ENCODE data around the gene TLE6.
"Not testable (repeated sequence)": the region's sequence is repeated elsewhere in the genome, so short reads cannot be mapped to it uniquely, and the experiment has no call there.

Gene TLE6

DNA sequence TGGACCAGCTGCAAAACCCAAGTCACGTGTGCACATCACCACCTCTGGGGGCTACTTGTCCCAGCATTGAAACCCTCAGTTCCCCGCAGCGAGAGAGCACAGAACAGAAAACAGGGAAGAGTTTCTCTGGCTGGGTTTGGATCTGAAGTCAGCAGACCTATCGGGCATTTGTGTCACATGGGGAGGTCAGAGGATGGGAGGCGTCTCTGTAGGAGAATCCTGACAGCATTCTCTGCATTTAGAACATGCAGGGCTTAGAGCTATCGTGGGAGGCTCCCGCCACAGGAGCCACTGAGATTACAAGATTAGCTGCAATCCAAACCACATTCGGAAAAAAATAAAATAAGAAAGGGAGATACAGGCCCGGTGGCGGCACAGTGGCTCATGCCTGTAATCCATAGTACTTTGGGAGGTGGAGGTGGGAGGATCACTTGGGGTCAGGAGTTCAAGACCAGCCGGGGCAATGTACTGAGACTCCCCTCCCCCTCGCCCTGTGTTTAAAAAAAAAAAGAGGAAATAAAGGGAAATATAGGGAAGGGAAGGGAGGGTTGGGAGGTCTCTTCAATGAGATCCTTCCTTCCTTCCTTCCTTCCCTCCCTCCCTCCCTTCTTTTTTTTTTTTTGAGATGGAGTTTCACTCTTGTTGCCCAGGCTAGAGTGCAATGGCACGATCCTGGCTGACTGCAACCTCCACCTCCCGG, 2.9 kb upstream of the TLE6 start:
- no peak for DNase-seq (ENCODE audit: low read depth, low spot score)

DNA sequence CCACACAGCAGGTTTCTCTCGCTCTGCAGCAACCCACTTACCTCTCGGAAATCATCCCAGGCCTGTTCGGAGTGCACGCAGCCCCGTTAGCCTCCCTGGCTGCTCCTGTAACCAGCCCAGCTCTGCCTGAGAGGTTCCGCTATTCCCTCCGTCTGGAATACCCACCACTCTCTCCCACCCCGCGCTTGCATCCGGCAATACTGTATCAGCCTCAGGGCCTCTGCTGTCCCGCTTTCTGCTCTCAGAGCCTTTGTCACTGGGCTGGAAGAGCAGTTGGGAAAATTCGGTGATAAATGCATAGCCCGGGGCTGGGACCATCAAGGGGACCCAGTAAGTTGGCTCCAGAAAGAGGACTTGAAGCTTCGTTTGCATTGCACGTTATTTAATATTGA, 759 bp upstream of the TLE6 start:
- peak; percentile 87 for DNase-seq (ENCODE audit: low read depth, low spot score)

DNA sequence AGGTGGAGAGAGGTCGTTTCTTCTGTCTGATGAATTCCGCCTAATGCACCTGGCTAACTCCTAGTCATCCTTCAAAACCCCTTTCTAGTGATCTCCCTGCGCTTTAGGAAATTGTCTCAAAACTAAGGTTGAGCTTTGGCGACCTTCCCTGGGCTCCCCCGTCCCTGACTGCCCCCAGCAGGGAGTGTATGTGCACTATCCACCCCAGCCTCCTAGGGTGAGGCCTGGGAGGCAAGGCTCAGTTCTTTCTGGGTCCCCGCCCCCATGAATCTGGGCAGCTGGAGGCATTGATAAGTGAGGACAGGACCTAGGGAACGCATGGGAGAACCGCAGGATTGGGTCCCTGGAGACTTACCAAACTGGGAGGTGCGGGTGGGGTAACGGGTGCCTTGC, 378 bp downstream of the TLE6 start:
- no peak for DNase-seq (ENCODE audit: low read depth, low spot score)

DNA sequence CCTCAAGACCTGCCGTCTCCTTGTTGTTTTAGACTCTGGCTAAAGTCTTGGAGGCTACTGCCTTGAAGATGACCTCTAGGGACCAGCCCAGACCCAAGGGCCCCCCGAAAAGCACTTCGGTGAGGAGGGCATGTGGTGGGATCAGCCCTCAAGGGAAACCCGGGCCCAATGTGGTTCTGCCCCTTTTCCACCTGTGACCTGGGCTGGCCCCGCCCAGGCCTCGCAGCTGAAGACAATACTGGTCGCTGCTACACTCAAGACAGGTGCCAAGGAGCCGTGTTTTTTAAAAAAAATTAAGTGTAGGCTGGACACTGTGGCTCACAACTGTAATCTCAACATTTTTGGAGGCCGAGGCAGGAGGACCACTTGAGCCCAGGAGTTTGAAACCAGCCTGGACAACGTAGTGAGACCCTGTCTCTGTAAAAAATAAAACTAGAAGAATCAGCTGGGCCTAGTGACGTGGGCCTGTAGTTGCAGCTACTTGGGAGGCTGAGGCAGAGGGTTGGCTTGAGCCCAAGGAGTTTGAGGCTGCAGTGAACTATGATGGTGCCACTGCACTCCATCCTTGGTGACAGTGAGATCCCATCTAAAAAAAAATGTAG, 903 bp downstream of the TLE6 start:
- no peak for DNase-seq (ENCODE audit: low read depth, low spot score)

DNA sequence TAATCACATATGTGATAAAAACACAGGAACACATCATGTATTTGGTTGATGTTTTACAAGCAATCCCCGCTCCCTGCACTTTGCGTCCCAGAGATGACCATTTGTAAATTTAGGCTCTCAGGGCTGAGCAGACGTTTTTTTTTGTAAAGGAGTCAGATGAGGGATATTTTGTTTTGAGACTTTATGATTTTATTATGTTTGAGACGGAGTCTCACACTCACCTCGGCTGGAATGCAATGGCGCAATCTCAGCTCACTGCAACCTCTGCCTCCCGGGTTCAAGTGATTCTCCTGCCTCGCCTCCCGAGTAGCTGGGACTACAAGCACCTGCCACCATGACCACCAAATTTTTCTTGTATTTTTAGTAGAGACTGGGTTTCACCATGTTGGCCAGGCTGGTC, 1.4 kb downstream of the TLE6 start:
- DNase-seq (ENCODE audit: low read depth, low spot score) = no peak

DNA sequence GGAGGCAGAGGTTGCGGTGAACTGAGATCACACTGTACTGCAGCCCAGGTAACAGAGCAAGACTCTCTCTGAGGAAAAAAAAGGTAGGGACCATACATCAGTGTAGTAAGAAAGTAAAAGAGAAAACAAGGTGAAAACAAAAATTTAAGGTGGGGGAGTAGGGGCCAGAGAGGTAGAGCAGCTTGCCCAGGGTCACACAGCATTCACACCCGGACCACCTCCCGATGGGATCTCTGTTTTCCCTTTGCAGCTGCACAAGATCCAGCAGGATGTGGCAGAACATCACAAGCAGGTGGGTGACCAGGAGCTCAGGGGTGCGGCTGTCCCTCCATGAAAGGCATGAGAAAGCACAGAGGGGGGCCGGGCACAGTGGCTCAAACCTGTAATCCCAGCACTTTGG, 4.5 kb downstream of the TLE6 start:
- DNase-seq (ENCODE audit: low read depth, low spot score) = no peak

DNA sequence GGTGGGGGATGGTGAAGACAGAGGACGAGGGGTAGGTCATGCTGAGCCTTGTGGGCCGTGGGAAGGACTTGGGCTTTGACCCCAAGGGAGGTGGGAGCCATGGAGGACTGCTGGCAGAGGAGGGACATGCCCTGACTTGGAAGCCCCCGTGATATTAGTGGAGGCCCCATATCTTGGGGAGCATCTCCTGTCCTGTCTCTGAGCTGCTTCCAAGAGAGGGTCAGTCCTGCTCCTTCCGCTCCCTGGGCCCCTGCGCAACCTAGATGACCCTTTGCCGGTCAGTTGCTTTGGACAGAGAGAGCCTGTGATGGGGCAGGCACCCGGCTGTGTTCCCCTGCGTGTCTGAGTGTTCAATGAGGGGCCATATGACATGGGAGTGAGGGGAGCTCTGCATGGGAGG, 5.2 kb downstream of the TLE6 start:
- DNase-seq (ENCODE audit: low read depth, low spot score) = no peak

DNA sequence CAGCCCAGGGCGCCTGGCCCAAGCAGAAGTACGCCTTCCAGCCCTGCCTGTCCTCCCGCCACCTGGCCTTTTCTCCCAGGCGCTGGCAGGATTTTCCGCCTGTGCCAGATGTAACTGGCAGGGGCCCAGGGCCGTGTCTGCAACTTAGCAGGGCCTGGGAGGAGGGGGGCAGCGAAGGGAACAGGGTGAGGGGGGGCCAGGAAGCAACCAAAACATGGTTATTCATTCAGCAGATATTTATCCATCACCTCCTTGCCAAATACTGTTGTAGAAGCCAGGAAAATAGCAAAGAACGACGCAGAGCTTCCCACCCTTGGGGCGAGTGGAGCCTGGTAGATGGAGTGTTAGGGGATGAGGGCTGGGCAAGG, 5.6 kb downstream of the TLE6 start:
- no peak for DNase-seq (ENCODE audit: low read depth, low spot score)

DNA sequence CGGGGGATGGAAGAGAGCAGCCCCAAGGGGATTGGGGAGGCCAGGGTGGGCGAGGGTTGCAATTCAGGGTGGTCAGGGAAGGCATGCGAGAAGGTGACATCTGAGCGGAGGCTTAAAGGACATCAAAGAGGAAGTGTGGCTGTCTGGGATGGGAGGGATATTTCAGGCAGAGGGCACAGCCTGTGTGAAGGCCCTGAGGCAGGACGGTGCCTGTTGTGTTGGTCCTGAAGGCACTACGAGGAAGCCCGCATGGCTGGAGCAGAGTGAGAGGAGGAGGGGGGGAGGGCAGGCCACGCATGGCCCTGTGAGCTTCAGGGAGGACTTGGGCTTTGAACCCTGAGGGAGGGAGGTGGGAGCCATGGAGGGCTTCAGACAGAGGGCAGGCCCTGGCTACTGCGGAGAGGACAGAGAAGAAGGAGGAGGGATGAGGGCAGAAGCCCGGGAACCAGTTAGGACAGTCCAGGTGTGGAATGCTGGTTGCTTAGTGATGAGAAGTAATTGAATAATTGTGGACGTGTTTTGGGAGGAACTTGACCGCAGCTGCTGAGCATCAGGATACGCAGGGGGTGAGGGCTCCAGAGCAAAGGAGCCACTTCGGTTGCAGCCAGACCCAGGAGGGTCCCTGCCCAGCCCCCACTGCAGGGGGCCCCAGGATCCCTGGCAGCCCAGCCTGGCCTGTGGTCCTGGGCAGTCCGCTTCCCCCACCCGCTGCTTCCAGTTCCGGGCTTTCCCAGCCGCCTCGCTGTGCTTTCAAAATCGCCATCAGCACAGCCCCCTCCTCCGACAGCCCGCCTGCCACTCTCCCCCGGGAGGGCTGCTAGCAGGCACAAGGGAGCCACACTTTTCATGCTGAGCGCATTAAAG, 6.2 kb downstream of the TLE6 start:
- peak; percentile 90 for DNase-seq (ENCODE audit: low read depth, low spot score)

DNA sequence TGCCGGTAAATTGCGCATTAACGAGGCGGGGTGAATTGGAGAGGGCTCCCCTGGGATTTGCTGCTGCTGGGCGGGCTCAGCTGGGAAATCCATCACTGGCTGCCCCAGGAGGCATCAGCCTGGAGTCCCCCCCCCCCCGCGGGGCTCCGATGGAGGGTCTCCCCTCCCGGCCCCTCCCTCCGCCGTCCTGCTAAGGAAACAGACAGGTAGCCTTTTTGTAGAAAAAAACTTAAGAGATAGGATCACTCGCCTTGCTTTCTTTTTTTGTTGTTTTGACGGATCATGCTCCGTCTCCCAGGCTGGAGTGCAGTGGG, 6.8 kb downstream of the TLE6 start:
- no peak for DNase-seq (ENCODE audit: low read depth, low spot score)

DNA sequence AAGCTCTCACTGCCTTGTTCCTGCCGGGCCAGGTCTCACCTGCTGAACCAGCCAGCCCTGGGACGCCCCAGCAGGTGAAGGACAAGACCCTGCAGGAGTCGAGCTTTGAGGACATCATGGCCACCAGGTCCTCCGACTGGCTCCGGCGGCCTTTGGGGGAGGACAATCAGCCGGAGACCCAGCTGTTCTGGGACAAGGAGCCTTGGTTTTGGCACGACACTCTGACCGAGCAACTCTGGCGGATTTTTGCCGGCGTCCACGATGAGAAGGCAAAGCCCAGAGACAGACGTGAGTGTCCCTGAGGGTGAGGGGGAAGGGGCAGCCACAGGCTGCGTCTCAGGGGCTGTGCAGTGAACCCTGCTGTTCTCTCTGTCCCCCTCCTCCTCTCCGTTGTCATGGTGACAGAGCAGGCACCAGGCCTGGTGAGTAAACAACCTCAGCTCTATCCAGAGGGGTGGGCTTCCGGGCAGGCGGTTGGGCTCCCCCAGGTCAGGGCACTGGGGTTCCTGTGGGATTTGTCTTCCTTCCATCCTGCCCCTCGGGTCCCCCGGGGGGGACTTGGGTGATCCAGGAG, 9.7 kb downstream of the TLE6 start:
- peak; percentile 70 for DNase-seq (ENCODE audit: low read depth, low spot score)

DNA sequence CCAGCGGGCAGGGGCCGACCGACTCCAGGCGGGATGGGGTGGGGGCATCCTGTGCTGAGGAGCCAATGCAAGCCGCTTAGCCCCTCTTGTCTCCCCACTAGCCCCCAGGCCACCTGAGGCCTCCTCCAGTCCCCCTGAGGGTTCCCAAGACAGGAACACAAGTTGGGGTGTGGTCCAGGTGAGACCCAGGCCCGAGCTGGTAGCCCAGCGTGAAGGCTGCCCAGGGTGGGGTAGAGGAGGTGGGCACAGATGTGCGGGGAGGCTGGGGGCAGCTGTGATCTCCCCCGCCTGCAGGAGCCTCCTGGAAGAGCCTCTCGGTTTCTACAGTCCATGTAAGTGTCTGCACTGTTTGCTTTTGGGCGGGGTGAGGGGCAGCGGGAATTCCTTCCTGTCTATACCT, 10.4 kb downstream of the TLE6 start:
- DNase-seq (ENCODE audit: low read depth, low spot score) = no peak

DNA sequence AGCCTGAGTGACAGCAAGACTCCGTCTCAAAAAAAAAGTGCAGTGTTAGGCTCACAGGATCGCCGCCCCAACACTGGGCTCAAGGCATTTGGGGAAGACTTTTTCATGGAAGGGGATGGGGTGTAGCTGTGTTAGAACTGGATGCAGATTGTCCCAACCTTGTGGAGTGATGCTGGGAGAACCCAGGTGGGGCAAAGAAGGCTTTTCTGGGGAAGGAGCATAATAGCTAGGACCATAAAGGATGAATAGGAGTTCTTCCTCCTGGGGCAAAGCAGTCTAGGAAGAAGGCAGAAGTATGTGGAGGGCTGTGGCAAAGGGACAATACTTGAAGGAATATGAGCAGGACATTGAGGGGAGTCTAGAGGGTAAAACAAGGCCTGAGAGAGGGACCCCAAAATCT, 11.2 kb downstream of the TLE6 start:
- no peak for DNase-seq (ENCODE audit: low read depth, low spot score)

DNA sequence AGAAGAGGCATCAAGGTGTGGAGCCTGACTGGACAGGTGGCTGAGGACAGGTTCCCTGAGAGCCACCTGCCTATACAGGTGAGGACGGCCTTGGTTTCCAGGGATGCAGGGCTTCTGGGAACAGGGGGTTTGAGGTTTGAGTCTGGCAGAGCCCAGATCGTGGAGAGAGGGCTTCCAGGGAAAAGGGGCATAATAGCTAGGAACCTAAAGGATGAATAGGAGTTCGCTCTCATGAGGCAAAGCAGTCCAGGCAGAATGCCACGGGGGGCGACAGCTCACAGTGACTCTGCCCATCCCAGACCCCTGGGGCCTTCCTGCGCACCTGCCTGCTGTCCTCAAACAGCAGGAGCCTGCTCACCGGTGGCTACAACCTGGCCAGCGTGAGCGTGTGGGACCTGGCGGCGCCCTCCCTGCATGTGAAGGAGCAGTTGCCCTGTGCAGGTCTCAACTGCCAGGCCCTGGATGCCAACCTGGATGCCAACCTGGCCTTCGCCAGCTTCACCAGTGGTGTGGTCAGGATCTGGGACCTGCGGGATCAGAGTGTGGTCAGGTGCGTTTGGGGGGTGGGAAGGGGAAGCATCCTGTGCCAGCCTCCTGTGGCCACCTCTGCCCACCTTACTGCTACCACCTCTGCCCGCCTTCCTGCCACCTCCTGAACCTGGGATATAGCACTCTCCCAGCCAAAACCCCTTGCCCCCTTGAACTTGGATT, 12.0 kb downstream of the TLE6 start:
- no peak for DNase-seq (ENCODE audit: low read depth, low spot score)

DNA sequence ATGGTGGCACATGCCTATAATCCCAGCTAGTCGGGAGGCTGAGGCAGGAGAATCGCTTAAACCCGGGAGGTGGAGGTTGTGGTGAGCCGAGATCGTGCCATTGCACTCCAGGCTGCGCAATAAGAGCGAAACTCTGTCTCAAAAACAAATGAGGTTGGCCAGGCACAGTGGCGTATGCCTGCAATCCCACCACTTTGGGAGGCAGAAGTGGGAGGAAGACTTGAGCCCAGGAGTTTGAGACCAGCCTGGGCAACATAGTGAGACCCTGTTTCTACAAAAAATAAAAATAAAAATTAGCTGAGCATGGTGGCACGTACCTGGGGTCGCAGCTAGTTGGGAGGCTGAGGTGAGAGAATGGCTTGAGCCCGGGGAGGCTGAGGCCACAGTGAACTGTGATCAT, 15.0 kb downstream of the TLE6 start:
- DNase-seq (ENCODE audit: low read depth, low spot score) = not testable (repeated sequence)

DNA sequence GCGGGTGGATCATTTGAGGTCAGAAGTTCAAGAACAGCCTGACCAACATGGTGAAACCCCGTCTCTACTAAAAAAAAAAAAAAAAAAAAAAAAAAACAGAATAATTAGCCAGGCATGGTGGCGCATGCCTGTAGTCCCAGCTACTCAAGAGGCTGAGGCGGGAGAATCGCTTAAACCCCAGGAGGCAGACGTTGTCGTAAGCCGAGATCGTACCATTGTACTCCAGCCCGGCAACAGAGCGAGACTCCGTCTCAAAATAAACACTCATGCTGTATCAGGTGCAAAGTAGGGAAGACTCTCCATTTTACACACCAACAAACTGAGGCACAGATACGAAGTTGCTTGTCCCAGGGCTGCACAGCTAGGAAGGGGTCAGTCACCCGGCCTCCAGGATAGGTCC, 15.6 kb downstream of the TLE6 start:
- DNase-seq (ENCODE audit: low read depth, low spot score) = no peak

DNA sequence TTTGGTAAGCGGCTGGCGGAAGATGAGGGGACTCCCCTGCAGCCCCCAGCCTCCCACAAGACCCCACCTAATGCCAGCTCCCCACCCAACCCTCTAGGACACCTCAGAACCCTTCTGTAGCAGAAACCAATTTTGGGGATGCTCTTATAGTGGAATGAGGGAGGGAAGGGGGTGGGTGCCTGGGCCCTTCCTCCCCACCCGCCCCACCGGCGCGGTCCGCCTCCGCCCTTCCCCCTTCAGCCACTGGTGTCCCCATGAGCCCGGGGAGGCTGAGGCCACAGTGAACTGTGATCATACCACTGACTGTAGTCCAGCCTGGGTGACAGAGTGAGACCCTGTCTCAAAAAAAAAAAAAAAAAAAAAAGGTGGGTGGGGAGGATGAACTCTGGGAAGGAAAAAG, 16.2 kb downstream of the TLE6 start:
- DNase-seq (ENCODE audit: low read depth, low spot score) = no peak

DNA sequence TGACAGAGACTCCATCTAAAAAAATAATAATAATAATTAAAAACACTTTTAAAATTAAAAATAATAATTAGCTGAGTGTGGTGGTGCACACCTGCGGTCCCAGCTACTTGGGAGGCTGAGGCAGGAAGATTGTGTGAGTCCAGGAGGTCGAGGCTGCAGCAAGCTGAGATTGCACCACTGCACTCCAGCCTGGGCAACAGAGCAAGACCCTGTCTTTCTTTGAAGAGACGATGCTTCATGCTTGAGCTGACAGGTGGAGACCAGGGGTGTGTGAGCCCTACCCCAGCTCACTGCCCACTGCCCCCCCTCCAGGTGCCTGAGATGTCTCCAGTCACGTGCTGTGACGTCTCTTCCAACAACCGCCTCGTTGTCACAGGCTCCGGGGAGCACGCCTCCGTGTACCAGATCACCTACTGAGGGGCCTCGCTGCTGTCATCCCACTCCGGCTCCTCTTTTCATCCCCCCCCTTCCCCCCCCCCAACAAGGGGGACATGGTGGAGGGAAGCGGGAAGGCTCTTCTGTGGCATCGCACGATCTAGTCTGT, 17.3 kb downstream of the TLE6 start:
- no peak for DNase-seq (ENCODE audit: low read depth, low spot score)

DNA sequence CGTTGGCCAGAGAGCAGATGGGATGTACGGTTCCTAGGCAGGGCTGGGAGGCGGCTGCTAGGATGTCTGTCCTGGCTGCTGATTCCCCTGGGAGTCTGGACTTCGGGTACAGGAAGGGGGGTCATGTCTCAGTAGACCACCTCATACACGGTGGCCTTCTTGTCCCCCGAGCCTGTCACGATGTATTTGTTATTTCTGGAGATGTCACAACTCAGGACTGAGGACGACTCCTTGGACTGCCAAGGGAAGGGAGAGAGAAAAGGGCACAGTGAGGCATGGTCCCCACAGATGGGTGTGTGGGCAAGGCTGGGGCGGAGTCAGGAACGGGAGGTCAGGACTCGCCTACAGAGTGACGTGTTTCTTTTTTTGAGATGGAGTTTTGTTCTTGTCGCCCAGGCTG, 20.4 kb downstream of the TLE6 start:
- no peak for DNase-seq (ENCODE audit: low read depth, low spot score)

DNA sequence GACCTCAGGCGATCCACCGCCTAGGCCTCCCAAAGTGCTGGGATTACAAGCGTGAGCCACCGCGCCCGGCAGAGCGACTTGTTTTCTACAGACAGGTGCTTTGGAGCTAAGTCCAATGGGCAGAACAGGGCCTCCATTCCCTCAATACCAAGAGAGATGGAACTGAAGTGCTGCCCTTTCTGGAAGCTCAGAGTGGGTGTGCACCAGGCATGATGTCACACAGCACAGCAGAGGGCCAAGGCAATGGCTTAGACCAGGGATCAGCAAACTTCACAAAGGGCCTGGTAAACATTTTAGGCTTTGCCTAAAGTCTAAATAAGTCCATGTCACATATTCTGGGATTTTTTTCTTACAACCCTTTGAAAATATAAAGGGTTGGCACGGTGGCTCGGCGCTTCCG, 21.3 kb downstream of the TLE6 start:
- no peak for DNase-seq (ENCODE audit: low read depth, low spot score)

DNA sequence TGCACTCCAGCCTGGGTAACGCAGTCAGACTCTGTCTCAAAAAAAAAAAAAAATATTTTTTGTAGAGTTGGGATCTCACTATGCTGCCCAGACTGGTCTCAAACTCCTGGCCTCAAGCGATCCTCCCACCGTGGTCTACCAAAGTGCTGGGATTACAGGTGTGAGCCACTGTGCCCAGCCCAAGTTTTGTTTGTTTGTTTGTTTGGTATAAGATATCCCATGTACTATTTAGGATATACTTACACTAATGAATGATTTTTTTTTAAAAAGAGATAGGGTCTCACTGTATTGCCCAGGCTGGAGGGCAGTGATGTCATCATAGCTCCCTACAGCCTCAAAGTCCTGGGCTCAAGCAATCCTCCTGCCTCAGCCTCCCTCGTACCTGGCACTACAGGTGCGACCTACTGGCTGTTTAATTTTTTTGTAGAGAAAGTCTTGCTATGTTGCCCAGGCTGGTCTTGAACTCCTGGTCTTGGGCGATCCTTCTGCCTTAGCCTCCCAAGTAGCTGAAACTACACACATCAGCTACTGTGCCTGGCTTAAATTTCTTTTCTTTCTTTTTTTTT, 24.0 kb downstream of the TLE6 start:
- DNase-seq (ENCODE audit: low read depth, low spot score) = no peak

DNA sequence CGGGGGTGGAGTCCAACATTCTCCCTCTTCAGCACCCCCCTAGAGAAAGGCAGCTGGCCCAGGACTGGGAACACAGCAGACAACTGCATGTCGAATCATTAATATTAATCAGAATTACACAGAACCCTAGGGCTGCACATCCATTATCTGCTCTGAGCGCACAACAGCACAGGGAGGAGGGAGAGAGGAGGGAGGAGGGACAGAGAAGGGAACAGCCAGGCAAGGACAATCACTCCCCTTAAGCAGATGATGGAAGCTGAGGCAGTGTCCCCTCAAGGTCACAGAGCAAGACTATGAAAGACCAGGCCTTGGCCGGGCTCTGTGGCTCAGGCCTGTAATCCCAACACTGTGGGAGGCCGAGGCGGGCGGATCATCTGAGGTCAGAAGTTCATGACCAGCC, 25.7 kb downstream of the TLE6 start:
- no peak for DNase-seq (ENCODE audit: low read depth, low spot score)

All from ELF-1 (cell line).